Measurements from ENCODE around the gene TMEM86A. TPM values are rescaled to one million over a fixed set of nuclear protein-coding genes. Genes with fewer than 3 reads are reported as not detected.
A peak's percentile ranks its signal among the peaks of the same experiment; 100 is the strongest.

Gene TMEM86A
- polyA plus RNA-seq, 1 of the 3 experiments (the other 2 are of a cell fraction): 1.2 TPM

GRCh38 chr11:18720091-18720807, 21.7 kb downstream of the TMEM86A start:
- ChIA-PET CTCF (interaction anchor here (0.9 to 5.1 kb wide), 7 partner anchors 13 to 605 kb away, joined by 4 to 59 read pairs (median 9); partner anchors contain the start of gene TMEM86A), POLR2A (interaction anchor here (0.8 kb wide), 1 partner anchor 22 kb away, joined by 3 read pairs; the partner anchor contains the start of gene TMEM86A)
- Histone ChIP-seq H2AFZ (ENCODE audit: low read depth) (peak overlapping the region; percentile 89; the same call in 1 of the 2 replicates), H3K4me1 (ENCODE audit: control insufficient read depth in 1 of 2, insufficient read depth in 2 of 2, low read depth in 1 of 2, low read length in 1 of 2) (peaks cover 0 to 22% of the 10 kb centered on the region in 2 experiments; a peak in 1 of 4 replicates), H3K36me3 (replicated peaks in 1 of 2; ENCODE audit: control insufficient read depth in 1 of 2, insufficient read depth in 2 of 2, low read length in 1 of 2) (no peaks in the 10 kb centered on the region), H3K79me2 (ENCODE audit: insufficient read depth) (no peaks in the 10 kb centered on the region), H3K9ac (no peak overlapping the region), H3K27ac (ENCODE audit: low read depth in 2 of 2, low read length in 1 of 2) (peak overlapping the region in 1 of 2 experiments; percentile 76; a peak in 1 of 4 replicates), H3K9me3 (no peaks in the 10 kb centered on the region), H3K9me2 (no peaks in the 10 kb centered on the region), H3F3A (replicated peaks; ENCODE audit: insufficient read depth) (peaks cover 6% of the 10 kb centered on the region), H3K4me3 (ENCODE audit: low read depth in 2 of 2, low read length in 1 of 2) (peak overlapping the region in 1 of 2 experiments; percentile 73; a peak in 1 of 4 replicates), H3K27me3 (ENCODE audit: insufficient read depth) (no peaks in the 10 kb centered on the region), H4K20me1 (ENCODE audit: insufficient read depth) (no peaks in the 10 kb centered on the region), H3K4me2 (peak overlapping the region; percentile 95)
- TF ChIP-seq CHD2 (IDR thresholded peaks at IDR 0.05; ENCODE audit: low read length, partially characterized antibody) (no peak), GATA2 (CRISPR knock-in tag; IDR thresholded peaks at IDR 0.05) (no peak), EP300 (IDR thresholded peaks at IDR 0.05; ENCODE audit: borderline replicate concordance in 1 of 2, low read depth in 1 of 2, low read length in 1 of 2) (no peak), FOSL2 (IDR thresholded peaks at IDR 0.05; ENCODE audit: borderline replicate concordance, low read depth) (no peak), CTCF (IDR thresholded peaks at IDR 0.05) (no peak), RCOR1 (IDR thresholded peaks at IDR 0.05; ENCODE audit: low read length) (no peak), MEF2A (IDR thresholded peaks at IDR 0.05; ENCODE audit: borderline replicate concordance, low read depth) (no peak), PBX3 (IDR thresholded peaks at IDR 0.05) (no peak), USF1 (IDR thresholded peaks at IDR 0.05; ENCODE audit: borderline replicate concordance, low read depth) (no peak), SMC3 (IDR thresholded peaks at IDR 0.05; ENCODE audit: low read depth, low read length) (no peak), ELF1 (IDR thresholded peaks at IDR 0.05) (no peak)
- WGBS (ENCODE audit: low lambda C conversion rate): 67% methylated on average over 5 of the region's 5 CpGs
- DNase-seq: no peak
